ENCODE measurements around the gene ZNF362. TPM values are rescaled to one million over a fixed set of nuclear protein-coding genes. Genes with fewer than 3 reads are reported as not detected.

ZNF362 gene
- total RNA-seq, 1 donor from 2014 or later = 10.9 TPM

GRCh38 chr1:33323663-33324477 is 67.6 kb downstream of the ZNF362 start:
- TF ChIP-seq CTCF (IDR thresholded peaks at IDR 0.05) (no peak), EZH2 (IDR thresholded peaks at IDR 0.05) (no peak), EZH2phosphoT487 (IDR thresholded peaks at IDR 0.05) (no peak)
- Mint-ChIP-seq H3K4me3 (no peak overlapping the region), H3K36me3 (peaks cover 30% of the 10 kb centered on the region), H3K4me1 (peaks cover 3% of the 10 kb centered on the region), H3K27me3 (ENCODE audit: insufficient read depth, low read depth) (peaks cover 6% of the 10 kb centered on the region), H3K27ac (no peak overlapping the region), H3K9me3 (no peaks in the 10 kb centered on the region)
- no peak for DNase-seq (ENCODE audit: low spot score)
- H3K9me3 ChIP-seq (ENCODE audit: low read depth) = no peaks in the 10 kb centered on the region
- no peak overlapping the region for H2AFZ ChIP-seq (replicated peaks)
- H3K4me1 ChIP-seq = no peaks in the 10 kb centered on the region
- H3K4me2 ChIP-seq = no peak overlapping the region
- peaks cover 7% of the 10 kb centered on the region for H3K36me3 ChIP-seq
- no peaks in the 10 kb centered on the region for H3K27me3 ChIP-seq
- H3K4me3 ChIP-seq = no peak overlapping the region
- H3K79me2 ChIP-seq (ENCODE audit: low read depth) = no peaks in the 10 kb centered on the region
- peak overlapping the region; percentile 29 for H3K27ac ChIP-seq
- H4K20me1 ChIP-seq (ENCODE audit: low read depth) = peaks cover 10% of the 10 kb centered on the region
- peaks cover 12% of the 10 kb centered on the region for H3F3A ChIP-seq (ENCODE audit: low read depth)
- H3K9ac ChIP-seq = no peak overlapping the region

GRCh38 chr1:33324677-33325575 is 68.6 kb downstream of the ZNF362 start:
- Histone ChIP-seq H3K4me2 (no peak overlapping the region), H3K79me2 (ENCODE audit: low read depth) (no peaks in the 10 kb centered on the region), H3K36me3 (peaks cover 7% of the 10 kb centered on the region), H4K20me1 (ENCODE audit: low read depth) (peaks cover 13% of the 10 kb centered on the region), H3K9me3 (ENCODE audit: low read depth) (no peaks in the 10 kb centered on the region), H3K4me3 (no peak overlapping the region), H3K27me3 (no peaks in the 10 kb centered on the region), H3K9ac (no peak overlapping the region), H2AFZ (replicated peaks) (no peak overlapping the region), H3F3A (ENCODE audit: low read depth) (peaks cover 12% of the 10 kb centered on the region), H3K4me1 (no peaks in the 10 kb centered on the region), H3K27ac (no peak overlapping the region)
- Mint-ChIP-seq H3K27ac (no peak overlapping the region), H3K4me1 (no peaks in the 10 kb centered on the region), H3K9me3 (no peaks in the 10 kb centered on the region), H3K4me3 (no peak overlapping the region), H3K27me3 (ENCODE audit: insufficient read depth, low read depth) (peaks cover 6% of the 10 kb centered on the region), H3K36me3 (peaks cover 41% of the 10 kb centered on the region)
- DNase-seq (ENCODE audit: low spot score) = no peak
- TF ChIP-seq EZH2phosphoT487 (IDR thresholded peaks at IDR 0.05) = no peak
- no peak for TF ChIP-seq CTCF (IDR thresholded peaks at IDR 0.05)
- no peak for TF ChIP-seq EZH2 (IDR thresholded peaks at IDR 0.05)

- Mint-ChIP-seq H3K36me3 (peaks cover 44% of the 10 kb centered on the region), H3K4me1 (no peaks in the 10 kb centered on the region), H3K9me3 (no peaks in the 10 kb centered on the region), H3K27me3 (ENCODE audit: insufficient read depth, low read depth) (peaks cover 4% of the 10 kb centered on the region), H3K4me3 (no peak overlapping the region), H3K27ac (no peak overlapping the region)
- no peak overlapping the region for H3K4me2 ChIP-seq
- H3F3A ChIP-seq (ENCODE audit: low read depth) = peaks cover 12% of the 10 kb centered on the region
- no peaks in the 10 kb centered on the region for H3K9me3 ChIP-seq (ENCODE audit: low read depth)
- H3K27me3 ChIP-seq = no peaks in the 10 kb centered on the region
- peaks cover 30% of the 10 kb centered on the region for H4K20me1 ChIP-seq (ENCODE audit: low read depth)
- H3K36me3 ChIP-seq = peaks cover 7% of the 10 kb centered on the region
- H3K79me2 ChIP-seq (ENCODE audit: low read depth) = peaks cover 4% of the 10 kb centered on the region
- DNase-seq (ENCODE audit: low spot score) = no peak
- TF ChIP-seq CTCF (IDR thresholded peaks at IDR 0.05) (no peak), EZH2phosphoT487 (IDR thresholded peaks at IDR 0.05) (no peak)
- no peak overlapping the region for H3K9ac ChIP-seq
- no peak overlapping the region for H3K4me3 ChIP-seq
- no peaks in the 10 kb centered on the region for H3K4me1 ChIP-seq
- no peak overlapping the region for H2AFZ ChIP-seq (replicated peaks)
- no peak overlapping the region for H3K27ac ChIP-seq
Measured at GRCh38 chr1:33326785-33327184, 70.5 kb downstream of the ZNF362 start.

All from neural progenitor cell (in vitro differentiated cells).